ENCODE measurements around the gene DST. TPM values are rescaled to one million over a fixed set of nuclear protein-coding genes. Genes with fewer than 3 reads are reported as not detected.

DST gene
- polyA plus RNA-seq, 1 of the 3 experiments (the other 2 are of a cell fraction) = 64.3 TPM

- TF ChIP-seq CTCF (IDR thresholded peaks at IDR 0.05) = no peak
- no peak for TF ChIP-seq YY1 (IDR thresholded peaks at IDR 0.05; ENCODE audit: low read depth)
- TF ChIP-seq MAX (IDR thresholded peaks at IDR 0.05; ENCODE audit: low read depth) = no peak
- no peak for TF ChIP-seq ZBTB33 (IDR thresholded peaks at IDR 0.05; ENCODE audit: borderline replicate concordance, low read depth)
- TF ChIP-seq GABPA (IDR thresholded peaks at IDR 0.05; ENCODE audit: low read depth) = no peak
- TF ChIP-seq EZH2phosphoT487 (IDR thresholded peaks at IDR 0.05; ENCODE audit: borderline replicate concordance, low read depth) = no peak
- no peak for TF ChIP-seq FOXM1 (IDR thresholded peaks at IDR 0.05; ENCODE audit: low read depth)
- no peak for TF ChIP-seq FOSL2 (IDR thresholded peaks at IDR 0.05; ENCODE audit: borderline replicate concordance, low read depth)
- no peak for TF ChIP-seq USF1 (IDR thresholded peaks at IDR 0.05; ENCODE audit: borderline replicate concordance, low read depth)
- peak; percentile 90 for TF ChIP-seq GATA2 (CRISPR knock-in tag; IDR thresholded peaks at IDR 0.05)
- peak; percentile 93 for TF ChIP-seq RCOR1 (IDR thresholded peaks at IDR 0.05; ENCODE audit: low read length)
- peak; percentile 70 for TF ChIP-seq POLR2AphosphoS5 (IDR thresholded peaks at IDR 0.05; ENCODE audit: low read depth, low read length)
- TF ChIP-seq TCF12 (IDR thresholded peaks at IDR 0.05) = peak; percentile 78
- TF ChIP-seq USF2 (IDR thresholded peaks at IDR 0.05; ENCODE audit: borderline replicate concordance, low read depth, low read length) = no peak
- TF ChIP-seq PBX3 (IDR thresholded peaks at IDR 0.05) = peak; percentile 50
- TF ChIP-seq RAD21 (IDR thresholded peaks at IDR 0.05; ENCODE audit: low read length) = no peak; the same call in 1 of the 2 replicates
- TF ChIP-seq JUND (IDR thresholded peaks at IDR 0.05) = no peak
- no peak for TF ChIP-seq SMC3 (IDR thresholded peaks at IDR 0.05; ENCODE audit: low read depth, low read length)
- no peak for TF ChIP-seq RFX5 (IDR thresholded peaks at IDR 0.05; ENCODE audit: low read length)
- no peak for TF ChIP-seq RXRA (IDR thresholded peaks at IDR 0.05; ENCODE audit: borderline replicate concordance, low read depth)
- no peak for TF ChIP-seq NFIC (IDR thresholded peaks at IDR 0.05; ENCODE audit: borderline replicate concordance)
- TF ChIP-seq SIN3A (IDR thresholded peaks at IDR 0.05; ENCODE audit: borderline replicate concordance, low read depth, low read length) = no peak
- no peak for TF ChIP-seq REST (IDR thresholded peaks at IDR 0.05; ENCODE audit: low read depth, low read length)
These were observed 43.3 kb upstream of the DST start (continued) for GRCh38 chr6:56685994-56686393.

Measured in SK-N-SH (cell line).